GM19025 (cell line): Measurements from ENCODE around the gene UBE2Q1.

Source experiments
- ATAC-seq: cut with Tn5 transposase; IDR thresholded peaks from one replicate; pipeline ENCODE4 v1.9.1; 2021; ENCODE audit warnings: mild to moderate bottlenecking, low read depth, moderate library complexity; ENCODE audit not compliant: unreplicated experiment

Gene UBE2Q1

GRCh38 chr1:154578058-154578418 lies 19.6 kb upstream of the UBE2Q1 start:
- ATAC-seq, result no peak

- no peak for ATAC-seq
Observed at GRCh38 chr1:154577346-154578057, 19.0 kb upstream of the UBE2Q1 start.

- no peak for ATAC-seq
Observed at GRCh38 chr1:154575951-154576566, 17.6 kb upstream of the UBE2Q1 start.

- no peak for ATAC-seq
Observed at GRCh38 chr1:154575147-154575927, 16.9 kb upstream of the UBE2Q1 start.

- no peak for ATAC-seq
Observed at GRCh38 chr1:154574716-154575115, 16.3 kb upstream of the UBE2Q1 start.

- no peak for ATAC-seq
Observed at GRCh38 chr1:154573168-154573510, 14.7 kb upstream of the UBE2Q1 start.

GRCh38 chr1:154572468-154573167 lies 14.2 kb upstream of the UBE2Q1 start:
- no peak for ATAC-seq

GRCh38 chr1:154571964-154572288 lies 13.5 kb upstream of the UBE2Q1 start:
- ATAC-seq, result no peak

GRCh38 chr1:154571244-154571963 lies 12.9 kb upstream of the UBE2Q1 start:
- ATAC-seq, result no peak

- ATAC-seq, result no peak
Observed at GRCh38 chr1:154568157-154568815, 9.8 kb upstream of the UBE2Q1 start.

- no peak for ATAC-seq
Observed at GRCh38 chr1:154567386-154568156, 9.1 kb upstream of the UBE2Q1 start, which contains the start of gene CHRNB2. Gene CHRNB2 (plus strand): TSS chr1:154567778. CDS start chr1:154568045, 267 bp downstream.

GRCh38 chr1:154565876-154566275 lies 7.4 kb upstream of the UBE2Q1 start:
- ATAC-seq, result no peak

GRCh38 chr1:154559466-154560044 lies 1.1 kb upstream of the UBE2Q1 start:
- ATAC-seq, result peak; percentile 30

- peak; percentile 88 for ATAC-seq
Observed at GRCh38 chr1:154558720-154559465, 431 bp upstream of the UBE2Q1 start.

GRCh38 chr1:154557248-154557938 lies 1.1 kb downstream of the UBE2Q1 start:
- ATAC-seq, result no peak

GRCh38 chr1:154556422-154556821 lies 2.0 kb downstream of the UBE2Q1 start:
- ATAC-seq, result no peak
